ENCODE data around the gene RAB3GAP1.

DNA sequence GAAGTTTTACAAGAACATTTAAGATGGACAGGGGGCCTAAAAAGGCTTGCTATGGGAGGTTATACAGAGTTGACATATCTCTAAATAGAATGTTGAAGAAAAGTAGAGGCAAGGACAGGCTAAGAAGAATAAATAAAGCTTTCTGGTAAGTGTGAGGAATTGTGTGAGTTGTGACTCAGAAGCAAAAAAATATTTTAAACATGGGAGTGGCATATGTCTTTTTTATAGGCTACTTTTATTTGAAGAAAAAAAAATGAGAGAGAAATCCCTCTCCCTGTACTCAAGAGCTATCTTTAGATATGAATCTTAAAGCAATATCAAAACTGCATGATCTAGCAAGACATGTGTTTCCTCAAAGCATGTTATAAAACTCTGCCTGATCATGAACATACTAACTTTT is 41.1 kb downstream of the RAB3GAP1 start:
- TF ChIP-seq, protein P1, sequence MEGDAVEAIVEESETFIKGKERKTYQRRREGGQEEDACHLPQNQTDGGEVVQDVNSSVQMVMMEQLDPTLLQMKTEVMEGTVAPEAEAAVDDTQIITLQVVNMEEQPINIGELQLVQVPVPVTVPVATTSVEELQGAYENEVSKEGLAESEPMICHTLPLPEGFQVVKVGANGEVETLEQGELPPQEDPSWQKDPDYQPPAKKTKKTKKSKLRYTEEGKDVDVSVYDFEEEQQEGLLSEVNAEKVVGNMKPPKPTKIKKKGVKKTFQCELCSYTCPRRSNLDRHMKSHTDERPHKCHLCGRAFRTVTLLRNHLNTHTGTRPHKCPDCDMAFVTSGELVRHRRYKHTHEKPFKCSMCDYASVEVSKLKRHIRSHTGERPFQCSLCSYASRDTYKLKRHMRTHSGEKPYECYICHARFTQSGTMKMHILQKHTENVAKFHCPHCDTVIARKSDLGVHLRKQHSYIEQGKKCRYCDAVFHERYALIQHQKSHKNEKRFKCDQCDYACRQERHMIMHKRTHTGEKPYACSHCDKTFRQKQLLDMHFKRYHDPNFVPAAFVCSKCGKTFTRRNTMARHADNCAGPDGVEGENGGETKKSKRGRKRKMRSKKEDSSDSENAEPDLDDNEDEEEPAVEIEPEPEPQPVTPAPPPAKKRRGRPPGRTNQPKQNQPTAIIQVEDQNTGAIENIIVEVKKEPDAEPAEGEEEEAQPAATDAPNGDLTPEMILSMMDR (conservative IDR thresholded peaks at IDR 0.05), result no peak
- no peak for TF ChIP-seq EZH2 (IDR thresholded peaks at IDR 0.05; ENCODE audit: low read depth)
